SH-SY5Y (cell line): Measurements from ENCODE around the gene AOPEP.

ENCODE experiments used
- GATA2 ChIP-seq: IDR thresholded peaks from 2 replicates; pipeline ENCODE4 v1.6.1; 2011; ENCODE audit warnings: mild to moderate bottlenecking, low read depth, low read length
- GATA3 ChIP-seq: IDR thresholded peaks from 2 replicates; pipeline ENCODE4 v1.6.1; 2011; ENCODE audit warnings: low read depth, mild to moderate bottlenecking, low read length, moderate library complexity

DNA sequence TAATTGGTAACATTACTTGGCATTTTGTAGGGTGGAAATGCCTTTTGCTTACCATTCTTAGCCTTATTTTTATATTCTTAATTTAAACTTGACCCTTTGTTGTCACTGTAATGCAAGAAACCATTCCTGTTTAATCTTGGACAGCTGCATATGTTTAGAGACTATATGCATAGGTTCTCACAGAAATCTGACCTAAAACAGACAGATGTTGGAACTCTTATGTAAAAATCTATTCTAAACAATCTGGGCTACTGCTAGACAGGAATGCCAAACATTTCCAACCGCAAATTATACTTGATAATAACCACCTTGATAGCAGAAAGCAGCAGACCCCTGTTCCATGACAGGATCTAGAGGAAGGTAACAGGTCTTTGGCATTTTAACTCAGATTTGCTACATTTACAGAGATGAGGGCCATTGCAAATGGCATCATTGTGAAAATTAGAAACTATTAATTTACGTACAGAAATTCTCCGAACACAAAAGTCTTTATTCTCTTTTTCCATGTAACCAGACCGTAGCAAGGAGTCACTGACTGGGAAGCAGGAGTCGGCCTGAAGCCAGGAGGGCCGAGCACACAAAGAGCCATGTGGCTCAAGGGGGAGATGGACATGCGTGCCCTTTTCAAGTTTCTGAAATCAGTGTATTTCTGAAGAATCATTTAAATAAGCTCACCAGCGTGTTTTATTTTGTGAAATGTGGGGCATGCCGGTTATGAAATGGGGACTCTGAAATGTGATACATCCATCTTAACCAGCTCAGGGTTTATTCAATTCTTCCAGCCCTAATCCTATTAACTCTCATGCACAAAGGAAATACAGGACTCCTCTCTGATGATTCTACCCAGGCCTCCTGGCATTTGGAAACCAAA lies 139.3 kb downstream of the AOPEP start:
- TF ChIP-seq GATA3 (no peak), GATA2 (no peak)
